Measurements from ENCODE around the gene ADAMTS4.

ADAMTS4 gene

DNA sequence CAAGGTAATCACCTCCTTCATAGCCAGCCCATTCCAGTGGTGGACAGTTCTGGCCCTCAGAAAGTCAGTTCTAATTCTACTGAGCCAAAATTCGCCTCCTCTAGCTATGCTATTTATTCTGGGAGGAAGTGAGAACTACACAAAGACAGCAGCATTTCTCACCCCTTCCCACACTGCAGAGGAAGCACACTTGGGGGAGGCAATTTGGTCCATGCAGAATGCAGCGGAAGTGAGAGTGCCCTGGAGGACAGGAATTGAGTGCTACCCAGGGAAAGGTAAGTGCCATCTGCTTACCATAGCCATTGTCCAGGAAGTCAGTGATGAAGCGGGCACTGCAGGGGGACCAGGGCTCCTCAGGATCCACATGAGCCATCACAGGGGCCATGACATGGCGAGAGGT lies 3.7 kb downstream of the ADAMTS4 start:
- no peak for DNase-seq

DNA sequence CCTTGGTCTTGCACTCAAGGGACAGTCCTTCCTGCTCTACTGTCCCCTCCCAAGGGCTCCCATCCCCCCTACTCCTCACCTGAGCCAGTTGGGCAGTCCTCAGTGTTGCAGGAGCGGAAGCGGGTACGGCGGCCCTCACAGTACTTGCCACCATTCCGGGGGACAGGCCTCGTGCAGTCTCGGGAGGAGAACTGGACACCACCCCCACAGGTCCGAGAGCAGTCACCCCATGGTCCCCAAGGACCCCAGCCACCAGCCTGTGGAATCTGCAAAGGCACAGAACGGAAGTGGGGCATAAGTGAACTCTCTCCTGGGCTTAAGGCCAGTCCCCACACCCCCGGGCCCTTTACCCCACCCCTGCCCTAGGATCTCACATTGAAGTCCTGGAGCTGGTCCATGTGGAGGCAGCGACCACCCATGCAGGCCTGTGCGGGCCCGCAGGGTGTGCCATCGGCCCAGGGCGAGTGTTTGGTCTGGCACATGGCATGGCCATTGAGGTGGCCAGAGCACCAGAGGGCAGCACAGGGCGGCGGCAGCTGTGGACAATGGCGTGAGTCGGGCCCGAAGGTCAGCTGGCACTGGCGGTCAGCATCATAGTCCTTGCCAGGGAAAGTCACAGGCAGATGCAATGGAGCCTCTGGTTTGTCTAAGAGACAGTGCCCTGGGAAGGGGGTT lies 5.2 kb downstream of the ADAMTS4 start:
- DNase-seq: no peak

DNA sequence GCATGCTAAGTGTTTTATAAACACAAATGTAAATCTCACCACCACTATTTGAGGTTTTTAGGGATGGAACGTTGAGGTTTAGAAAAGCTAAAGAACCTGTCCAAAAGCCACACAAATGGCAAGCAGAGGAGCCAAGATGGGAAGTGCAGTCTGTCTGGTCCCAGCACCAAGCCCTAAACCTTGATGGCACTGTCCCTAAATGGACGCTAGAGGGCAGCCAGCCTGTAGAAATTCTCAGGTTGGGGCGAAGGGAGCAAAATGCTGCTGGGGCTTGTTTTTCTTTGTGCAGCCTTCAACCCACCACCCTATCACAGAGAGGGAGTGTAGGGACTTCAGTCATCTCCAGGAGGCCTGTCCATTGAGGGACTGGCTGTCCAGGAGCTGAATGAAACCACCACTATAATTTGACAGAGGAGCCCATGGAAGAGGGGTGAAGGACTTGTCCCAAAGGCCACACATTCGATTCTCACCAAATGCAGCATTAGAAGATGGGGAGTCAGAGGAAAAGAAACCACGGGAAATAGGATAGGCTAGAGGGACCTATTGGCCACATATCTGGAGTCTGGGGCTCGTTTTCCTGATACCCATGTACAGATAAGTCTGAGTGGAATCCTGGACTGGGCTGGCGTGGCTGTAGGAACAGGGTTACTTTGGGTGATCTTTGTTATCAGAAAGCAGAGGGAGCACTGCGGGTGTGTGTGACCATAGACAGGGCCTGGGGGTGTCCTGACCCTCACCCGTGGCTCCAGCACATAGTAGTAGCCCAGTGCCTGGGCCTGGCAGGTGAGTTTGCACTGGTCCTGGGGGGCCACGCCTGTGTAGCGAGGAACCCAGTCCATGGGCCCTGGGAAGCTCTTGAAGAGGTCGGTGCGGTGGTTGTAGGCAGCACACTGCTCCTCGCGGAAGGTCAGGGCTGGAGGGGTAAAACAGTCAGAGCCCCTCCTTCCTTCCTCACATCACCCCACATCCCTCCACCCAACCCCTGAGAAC lies 6.1 kb downstream of the ADAMTS4 start:
- DNase-seq: peak; percentile 82

DNA sequence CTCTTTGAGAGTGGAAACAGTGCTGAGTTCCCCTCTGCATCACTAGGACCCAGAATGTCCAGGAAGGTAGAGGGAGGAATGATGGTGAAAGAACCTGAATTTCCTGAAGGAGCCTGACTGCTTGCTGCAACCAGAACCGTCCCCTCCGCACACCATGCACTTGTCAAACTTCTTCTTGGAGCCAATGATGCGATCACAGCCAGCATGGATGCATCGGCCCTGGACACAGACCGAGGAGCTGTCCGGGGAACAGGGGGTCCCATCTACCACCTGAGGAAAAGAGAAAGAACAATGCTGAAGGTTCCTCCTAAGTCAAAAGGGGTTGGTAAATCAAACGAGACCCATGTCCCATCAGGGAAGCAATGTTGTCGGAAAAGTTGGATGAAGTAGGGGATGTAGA lies 6.9 kb downstream of the ADAMTS4 start:
- no peak for DNase-seq

DNA sequence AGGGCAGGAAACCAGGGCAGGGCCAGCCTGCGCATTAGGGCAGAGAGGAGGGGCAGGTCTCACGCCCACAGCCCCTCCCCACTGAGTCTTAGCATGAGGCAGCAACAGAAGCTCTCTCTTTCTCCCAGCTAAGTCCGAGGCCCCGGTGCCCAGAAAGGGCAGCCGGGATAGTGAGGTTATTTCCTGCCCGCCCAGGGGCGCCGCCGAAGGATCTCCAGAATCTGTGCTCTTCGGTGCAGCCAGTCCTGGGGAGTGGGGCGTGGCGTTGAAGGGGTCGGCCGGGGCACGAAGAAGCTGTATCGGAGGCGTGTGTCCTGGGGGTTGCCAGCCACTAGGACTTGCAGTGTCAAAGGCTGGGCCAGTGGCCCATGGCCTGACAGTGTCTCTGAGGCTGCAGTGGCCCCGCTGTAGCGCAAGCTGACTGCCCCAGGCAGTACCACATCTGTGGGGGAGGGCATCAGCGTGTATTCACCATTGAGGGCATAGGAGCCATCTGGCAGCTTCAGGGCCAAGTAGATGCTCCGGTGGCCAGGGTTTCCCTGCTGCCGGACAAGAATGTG lies 7.8 kb downstream of the ADAMTS4 start:
- no peak for DNase-seq

DNA sequence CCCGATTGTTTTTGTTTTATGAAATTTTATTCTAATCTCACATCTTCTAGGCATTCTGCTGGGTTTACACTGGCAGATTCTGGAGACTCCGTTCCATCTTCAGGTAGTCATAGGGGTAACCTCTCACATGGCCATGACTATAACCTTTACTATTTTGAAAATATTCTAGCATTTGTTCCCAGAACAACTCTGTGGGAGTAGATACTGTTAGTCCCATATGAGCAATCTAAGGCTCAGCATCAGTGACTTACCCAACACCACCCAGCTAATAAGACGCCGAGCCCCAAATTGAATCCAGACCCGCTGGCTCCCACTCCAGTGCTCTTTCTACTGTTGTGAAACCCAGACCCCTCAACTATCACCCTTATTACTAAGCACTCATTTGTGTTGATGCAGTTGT lies 9.8 kb downstream of the ADAMTS4 start:
- DNase-seq: no peak

DNA sequence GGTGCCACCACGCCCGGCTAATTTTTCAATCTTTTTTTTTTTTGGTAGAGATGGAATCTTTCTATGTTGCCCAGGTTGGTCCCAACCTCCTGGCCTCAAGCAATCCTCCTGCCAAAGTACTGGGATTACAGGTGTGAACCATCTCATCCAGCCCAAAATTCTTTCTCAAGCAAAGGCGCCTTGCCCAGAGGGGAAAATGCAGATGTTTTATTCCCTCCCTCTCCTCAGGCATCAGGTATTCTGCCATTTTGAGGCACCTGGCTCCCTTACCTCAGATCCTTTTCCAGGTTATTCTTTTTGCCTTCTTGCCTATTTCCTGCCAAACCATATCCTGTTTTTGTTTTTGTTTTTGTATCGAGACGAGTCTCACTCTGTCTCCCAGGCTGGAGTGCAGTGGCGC lies 10.5 kb downstream of the ADAMTS4 start:
- DNase-seq: no peak

DNA sequence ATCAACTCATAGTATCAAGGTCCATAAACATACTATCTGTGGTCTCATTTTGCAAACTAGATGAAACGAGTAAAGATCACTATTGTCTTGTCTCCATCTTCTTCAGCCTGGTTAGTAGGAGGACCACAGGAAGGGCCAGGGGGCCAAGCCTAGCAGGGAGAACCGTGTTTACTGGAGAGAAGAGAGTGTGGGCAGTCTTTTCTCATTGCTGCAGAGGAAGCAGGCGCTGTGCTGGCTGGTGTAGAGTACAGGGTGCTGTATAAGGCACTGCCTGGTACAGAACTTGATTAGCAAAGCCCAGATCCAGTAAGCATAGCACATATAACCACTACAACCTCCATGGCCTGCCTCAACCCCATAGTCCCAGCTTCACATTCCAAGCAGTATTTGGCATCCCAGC lies 11.5 kb downstream of the ADAMTS4 start:
- DNase-seq: no peak

DNA sequence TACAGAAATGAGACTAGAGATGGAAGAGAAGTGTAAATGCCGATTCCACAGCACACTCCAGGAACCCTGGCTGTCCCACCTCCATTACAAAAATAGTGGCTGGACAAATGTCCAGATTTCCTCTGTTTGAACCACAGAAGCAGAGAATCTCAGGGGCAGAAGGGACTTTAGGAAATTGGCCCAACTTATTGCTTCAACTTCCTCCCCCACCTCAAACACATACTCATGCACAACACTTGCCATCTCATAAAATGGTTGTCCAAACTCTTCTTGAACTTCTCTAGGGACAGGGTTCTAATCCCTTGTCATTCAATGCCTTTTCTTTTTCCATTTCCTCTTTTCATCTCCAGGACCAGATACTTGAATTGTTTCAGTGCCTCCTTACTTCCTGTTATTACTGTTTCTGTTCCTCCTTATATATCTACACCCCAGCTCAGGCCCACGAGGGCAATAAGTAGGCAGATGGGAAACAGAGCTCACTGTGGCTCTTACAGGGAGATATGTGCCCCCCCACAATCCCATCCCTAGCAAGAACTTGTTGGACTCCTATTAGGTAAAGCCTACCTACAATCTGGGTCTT lies 13.0 kb downstream of the ADAMTS4 start:
- no peak for DNase-seq

DNA sequence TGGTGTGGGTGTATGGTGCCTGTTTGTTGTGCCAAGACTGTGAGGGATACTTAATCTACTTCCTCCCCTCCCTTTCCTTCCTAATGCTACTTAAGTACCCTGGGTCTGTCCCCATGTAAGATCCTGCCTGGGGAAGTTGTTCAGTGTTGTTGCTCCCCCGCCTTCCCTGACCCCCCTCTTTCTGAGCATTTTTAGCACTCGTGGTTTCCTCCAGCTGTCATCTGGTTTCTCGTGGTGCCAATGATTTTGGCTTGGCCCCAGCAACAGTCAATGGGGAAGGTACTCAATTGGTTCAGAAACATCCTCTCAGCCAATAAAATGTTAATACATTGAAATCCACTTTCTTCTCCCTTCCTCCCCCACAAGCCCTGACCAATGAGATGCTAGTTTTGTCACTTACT lies 13.6 kb downstream of the ADAMTS4 start:
- DNase-seq: peak; percentile 91

DNA sequence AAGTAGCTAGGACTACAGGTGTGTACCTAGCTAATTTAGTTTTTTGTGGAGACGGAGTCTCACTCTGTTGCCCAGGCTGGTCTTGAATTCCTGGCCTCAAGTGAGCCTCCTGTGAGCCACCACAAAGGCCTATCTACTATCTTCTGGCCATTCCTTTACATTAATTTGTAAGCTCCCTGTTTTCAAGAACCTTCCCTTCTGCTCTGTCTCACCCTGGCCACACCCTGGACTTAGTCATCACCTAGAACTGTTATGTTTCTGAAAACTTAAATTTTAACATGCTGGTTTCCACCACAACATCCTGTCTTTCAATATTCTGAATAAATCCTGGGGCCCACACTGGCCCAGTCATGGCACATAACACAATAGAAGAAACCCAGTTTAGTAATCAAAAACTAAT lies 16.6 kb downstream of the ADAMTS4 start:
- peak; percentile 80 for DNase-seq

DNA sequence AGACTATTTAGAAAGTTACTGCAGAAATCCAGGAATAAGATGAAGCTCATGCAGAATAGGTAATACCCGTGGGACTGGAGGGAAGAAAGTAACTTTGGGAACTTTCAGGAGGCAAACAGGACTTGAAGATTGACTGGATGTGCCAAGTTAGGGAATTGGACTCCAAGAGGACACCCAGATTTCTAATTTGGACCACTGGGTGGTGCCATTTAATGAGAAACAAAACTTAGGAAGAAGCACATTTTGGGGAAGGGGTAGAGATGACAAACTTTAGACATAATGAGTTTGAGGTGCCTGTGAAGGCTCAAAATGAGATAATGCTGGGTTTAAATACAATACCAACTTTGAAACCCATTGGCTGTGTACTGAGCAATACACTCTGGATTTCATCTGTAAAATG lies 18.2 kb downstream of the ADAMTS4 start:
- DNase-seq: peak; percentile 35

DNA sequence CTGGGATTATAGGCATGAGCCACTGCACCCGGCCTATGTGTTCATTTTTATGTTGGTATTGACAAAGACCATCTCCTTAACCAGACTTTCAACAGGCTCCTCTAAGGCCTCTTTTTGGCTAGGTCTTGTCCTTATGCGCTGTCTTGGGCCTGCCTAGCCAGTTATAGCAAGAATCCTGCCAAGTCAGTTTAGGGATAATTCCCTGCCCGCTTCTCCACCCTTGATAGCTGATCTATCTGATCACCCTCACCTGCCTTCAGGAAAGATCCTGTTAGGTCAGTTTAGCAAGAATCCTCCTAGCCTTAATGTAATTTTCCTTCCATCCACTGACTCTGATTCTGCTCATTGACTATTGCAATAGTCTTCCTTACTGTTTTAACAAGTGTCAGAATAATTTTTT lies 19.2 kb downstream of the ADAMTS4 start:
- DNase-seq: no peak

DNA sequence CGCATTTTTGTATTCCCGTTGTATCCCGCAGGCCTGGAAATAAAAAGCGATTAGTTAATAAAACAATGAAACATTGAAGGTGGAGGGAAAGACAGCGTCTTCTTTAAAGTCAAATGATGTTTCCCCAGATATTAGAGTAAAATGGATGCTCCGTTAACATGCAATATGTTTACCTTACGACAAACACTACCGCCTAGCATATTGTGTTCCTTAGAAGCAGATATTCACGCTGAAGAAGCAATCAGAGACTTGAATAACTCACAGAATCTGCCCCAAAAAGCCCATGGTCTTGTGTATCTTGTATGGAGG lies 21.0 kb downstream of the ADAMTS4 start:
- no peak for DNase-seq

DNA sequence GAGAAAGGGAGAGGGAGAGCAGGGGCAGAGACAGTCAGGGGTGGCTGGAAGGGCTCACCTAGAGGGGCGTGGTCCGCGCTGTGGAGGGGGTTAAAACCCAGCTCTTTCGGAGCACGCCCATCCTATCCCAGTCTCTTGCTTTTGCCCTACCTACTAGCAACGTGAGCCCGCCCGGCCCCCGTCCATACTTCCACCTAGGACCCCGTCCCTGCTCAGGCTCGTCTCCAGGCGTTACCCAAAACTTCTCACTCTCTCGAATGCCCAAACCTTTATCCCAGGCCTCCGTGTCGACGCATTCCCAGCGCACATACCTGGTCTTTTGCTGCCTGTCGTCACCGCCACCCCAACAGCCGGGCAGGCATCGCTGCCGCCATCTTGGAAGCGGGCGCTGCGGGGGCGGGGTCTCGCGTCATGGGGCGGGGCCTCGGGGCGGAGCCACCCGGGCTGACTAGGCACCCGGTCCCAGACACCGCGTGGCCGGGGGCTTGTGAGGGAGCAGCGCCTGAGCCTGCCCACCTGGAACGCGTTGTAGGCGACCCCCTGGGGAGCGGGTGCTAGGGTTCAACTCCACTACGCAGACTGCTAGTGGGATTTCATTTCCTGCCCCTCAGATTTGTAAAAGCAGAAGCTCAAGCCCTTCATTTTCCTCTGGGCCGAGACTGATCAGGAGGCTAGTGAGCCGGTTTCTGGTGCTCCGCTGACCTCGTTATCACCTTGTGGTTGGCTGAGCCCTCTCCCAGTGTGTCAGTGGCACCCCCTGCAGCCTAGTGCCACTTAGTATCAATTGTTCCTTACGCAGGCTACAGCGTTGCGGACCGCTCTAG lies 21.5 kb downstream of the ADAMTS4 start, which contains the start of gene B4GALT3:
Gene B4GALT3 (minus strand): TSS at position 396 of the 824 bp plus-strand sequence. CDS start 1,447 bp downstream, outside the sequence.
- DNase-seq: peak; percentile 93

DNA sequence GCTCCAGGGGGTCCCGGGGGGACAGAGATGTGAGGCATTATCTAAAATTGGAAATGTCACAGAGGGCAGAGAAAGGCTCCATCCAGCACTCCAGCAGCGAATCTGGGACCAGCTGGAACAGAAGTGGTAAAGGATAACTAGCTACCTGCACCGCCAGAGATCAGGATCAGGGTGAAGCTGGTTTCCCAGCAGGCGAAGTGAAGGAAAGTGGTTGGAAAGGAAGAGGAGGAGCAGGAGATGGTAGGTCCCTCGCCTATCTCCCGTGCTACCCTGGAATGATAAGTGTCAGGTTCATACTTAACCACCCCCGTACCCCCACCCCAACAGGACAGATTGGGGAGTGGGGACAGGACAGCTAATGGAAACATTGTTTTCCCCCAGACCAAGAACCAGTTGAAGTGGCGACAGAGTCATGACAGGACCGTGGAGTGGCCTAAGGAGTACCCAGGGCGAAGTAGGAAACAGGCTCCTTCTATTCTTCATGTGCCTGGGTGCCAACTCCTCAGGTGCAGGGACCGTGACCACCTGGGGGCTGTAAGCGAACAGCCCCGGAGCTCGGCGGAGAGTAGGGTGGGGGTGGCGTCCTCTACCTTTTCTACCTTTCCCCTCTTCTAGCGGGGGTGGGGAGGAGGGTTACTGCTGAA lies 22.3 kb downstream of the ADAMTS4 start:
- no peak for DNase-seq

DNA sequence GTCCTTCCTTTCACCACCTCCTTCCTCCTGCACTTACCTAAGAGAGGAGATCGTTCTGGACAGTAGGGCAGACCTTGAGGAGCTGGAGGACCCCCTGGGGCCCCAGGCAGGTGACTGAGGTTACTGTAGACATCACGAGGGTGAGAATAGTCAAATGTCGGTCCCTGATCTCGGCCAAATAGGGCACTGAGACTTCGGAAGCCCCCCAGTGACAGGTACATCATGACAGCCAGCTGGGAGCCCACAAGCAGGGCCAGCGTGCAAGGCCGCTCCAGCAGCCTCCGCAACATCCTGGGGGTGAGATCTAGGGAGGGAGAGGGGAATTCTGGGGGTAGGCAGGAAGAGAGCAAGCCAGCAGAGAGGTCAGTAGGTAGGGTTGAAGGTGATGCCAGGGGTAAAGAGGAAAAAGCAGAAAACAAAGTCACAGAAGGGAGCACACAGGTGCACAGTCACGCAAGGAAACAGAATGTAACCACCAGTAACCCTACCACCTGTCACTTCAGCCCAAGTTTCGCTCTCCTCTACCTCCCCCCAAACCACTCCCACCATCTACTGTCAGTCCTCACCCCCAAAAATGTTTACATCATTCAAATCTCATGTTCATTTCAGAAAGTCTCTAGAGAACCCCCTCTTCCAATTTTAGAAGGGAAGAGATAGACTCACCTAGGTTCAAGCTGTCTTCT lies 22.9 kb downstream of the ADAMTS4 start:
- no peak for DNase-seq

DNA sequence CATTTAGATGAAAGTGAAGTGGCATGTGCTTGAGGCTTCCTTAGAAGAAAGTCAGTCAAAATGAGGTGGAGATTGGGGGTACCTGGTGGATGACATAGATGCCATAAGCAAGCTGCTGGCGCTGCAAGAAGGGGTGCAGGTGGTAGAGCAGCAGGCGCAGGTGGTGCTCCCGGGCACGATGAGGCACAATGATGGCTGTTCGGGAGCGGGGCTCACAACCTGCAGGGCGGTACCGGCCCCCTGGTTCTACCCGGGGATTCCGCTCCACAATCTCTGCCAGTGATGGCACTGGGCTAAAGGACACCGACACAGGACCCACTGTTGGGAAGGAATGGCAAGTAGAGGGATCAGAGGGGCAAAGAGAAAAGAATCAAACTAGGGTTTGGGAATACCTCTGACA lies 23.9 kb downstream of the ADAMTS4 start:
- DNase-seq: no peak

DNA sequence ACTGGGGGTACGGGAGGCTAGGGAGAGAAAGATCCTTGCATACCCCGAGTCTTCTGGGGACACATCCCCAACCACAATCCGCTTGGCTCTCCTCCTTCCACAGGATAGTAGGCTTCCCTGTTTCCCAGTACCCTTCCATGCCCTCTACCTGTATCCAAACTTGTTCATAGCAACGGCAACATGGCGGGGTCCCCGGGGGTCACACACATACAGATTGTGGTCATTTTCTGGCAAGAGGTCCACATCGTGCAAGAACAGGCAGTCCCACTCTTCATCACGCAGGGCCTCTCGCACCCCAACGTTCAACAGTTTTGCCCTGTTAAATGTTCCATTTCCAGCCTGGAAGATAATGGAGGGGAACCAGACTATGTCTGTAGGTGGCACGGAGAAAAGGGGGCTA lies 25.1 kb downstream of the ADAMTS4 start:
- no peak for DNase-seq

DNA sequence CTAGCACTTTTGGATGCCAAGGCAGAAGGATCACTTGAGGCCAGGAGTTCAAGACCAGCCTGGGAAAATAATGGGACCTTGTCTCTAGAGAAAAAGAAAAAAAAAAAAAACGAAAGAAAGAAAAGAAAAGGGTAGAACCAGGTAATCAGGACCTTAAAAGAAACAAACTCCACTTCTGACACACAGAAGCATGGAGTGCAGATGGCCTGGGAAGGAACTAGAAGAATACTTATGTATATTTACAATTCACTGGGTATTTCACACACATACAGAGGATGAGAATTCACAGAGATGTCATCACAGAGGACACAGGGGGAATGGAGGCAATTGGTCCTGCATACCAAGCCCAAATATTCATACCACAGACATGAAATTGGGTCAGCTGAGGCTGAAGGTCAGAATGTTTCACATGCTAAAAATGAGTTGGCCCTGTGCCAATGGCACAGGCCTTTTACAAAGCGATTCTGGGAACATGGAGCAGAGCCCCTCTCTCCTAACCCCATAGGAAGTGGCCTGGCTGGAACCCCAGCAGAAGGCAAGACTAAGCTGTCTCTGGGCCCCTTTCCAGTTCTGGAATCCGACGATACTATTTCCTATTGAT lies 26.0 kb downstream of the ADAMTS4 start:
- DNase-seq: no peak

DNA sequence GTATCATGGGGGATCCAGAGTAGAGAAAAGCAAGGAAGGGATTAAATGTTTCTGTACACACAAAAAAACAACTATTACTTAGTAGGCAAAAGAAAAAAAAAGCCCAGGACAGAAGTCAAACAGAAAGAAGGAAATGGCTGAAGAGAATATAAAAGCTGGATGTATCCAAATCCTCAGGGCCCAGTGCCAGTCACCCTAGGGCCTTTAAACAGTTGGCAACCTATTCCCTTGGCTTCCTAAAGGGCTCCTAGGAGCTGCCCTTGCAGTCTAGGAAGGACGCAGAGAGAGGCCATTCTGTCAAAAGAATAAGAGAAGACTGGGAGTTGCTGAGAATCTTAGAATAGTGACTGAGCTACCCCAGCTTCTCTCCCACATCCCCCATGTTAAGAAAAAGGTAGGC lies 26.5 kb downstream of the ADAMTS4 start:
- DNase-seq: no peak
